HG02885 (cell line): Measurements from ENCODE around the gene SAP30L.

ENCODE experiments used
- ATAC-seq: cut with Tn5 transposase; IDR thresholded peaks from one replicate; pipeline ENCODE4 v1.9.1; 2021; ENCODE audit warnings: mild to moderate bottlenecking; ENCODE audit not compliant: unreplicated experiment, poor library complexity

SAP30L gene

GRCh38 chr5:154502180-154502579 is 56.4 kb downstream of the SAP30L start:
- ATAC-seq: no peak

GRCh38 chr5:154503698-154504039 is 57.9 kb downstream of the SAP30L start:
- no peak for ATAC-seq

DNA sequence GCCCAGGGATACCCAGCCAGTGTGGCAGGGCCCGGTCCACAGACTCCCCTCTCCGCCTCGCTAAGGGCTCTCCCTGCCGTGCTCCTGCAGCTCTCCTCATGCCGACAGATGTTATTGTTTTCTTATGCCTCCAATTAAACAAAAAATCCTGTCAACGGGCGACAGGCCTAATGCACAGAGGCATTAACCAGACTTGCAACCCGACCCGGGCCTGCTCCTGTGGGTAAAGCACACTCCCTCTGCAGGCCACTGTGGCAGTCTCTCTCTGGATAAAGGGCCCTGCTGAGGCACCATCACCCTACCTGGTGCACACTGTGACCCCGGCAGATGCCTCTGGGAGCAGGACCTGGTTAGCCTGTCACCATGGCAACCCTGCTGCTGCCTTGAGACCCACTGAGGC is 59.8 kb downstream of the SAP30L start:
- ATAC-seq: no peak

DNA sequence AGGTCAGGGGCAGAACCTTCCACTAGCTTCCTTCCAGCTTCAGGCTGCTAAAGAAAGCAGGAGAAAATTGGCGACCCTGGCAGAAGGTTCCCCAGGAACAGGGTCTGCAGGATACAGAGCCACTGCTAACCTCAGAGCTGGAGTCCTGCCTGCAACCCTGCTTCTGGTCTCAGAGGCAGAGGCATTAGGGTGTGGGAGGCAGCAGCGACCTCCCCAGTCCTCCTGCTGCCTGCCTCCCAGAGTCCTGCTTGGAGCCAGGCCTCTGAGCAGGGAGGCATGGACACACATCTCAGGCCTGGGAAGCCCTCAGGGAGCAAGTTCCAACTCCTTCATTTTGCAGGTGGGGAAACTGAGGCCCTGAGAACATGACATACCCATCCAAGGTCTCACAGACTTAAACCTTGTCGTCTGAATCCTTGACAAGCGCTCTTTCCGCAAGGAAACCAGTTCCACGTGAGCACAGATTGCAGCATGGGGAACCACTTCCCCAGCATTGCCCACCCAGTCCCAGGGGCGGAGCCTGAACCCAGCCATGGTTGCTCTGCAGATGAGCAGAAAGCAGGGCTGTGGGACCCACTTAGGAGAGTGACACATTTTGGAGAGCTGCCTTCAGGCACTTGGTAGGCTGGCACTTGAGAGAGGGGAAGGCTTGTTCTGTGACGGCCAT is 60.4 kb downstream of the SAP30L start:
- ATAC-seq: no peak

- ATAC-seq: no peak
These were observed 60.9 kb downstream of the SAP30L start for GRCh38 chr5:154506716-154507080.

DNA sequence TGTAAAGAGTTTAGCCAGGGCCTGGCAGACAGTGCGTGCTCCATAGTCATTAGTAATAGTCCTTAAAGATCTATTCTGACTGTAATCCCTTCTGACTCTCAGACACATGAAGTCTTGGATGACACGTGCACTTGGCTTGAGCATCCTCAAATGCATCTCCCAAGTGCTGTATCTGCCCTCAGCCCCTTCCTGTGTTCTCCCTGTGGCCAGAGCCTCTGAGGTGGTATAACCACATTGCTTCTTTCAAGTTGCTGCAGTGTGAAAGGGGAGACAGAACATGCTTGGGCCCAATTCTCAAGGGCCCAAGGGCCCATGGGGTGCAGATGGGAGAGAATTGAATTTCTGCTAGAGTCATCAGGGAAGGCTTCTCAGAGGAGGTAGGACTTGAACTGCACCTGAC is 62.3 kb downstream of the SAP30L start:
- no peak for ATAC-seq

GRCh38 chr5:154509784-154510555 is 64.2 kb downstream of the SAP30L start:
- no peak for ATAC-seq
